ENCODE results near the gene SMKR1.

DNA sequence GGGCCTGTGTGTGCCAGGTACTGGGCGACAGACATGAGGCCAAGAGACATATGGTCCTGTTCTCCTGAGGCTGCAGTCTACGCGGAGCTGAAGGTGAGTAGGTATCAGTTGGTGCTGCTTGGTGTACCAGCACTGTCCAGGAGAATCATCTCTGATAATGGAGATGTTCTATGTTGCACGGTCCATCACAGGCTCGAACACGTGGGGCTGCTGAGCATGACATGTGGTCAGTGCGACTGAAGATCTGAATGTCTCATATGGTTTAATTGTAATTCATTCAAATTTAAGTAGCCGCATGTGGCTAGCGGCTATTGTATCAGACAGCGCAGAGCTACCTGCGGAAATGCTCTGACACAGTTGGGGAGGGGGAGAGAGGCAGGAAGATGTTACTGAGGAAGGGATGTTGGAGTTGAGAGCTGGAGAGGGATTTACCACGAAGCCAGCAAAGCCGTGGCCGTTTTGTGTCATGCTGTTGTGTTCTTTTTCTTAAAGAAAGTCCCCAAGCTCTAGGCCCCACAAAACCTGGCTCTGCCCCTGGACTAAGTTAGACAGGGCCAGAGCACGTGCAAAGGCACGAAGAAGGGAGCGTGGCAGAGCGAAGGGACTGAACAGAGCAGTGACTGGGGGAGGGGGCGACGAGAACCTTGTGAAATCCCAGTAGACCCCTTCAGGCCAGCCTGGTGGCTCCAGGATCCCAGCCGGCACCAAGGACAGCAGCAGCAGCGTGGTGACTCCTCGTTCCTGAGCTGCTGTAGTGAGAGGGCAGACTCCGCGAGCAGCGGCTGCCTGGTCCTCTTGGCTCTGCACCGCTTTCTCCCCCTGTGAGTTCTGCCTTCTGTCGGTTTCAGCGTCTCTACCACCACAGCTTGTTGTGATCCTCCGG lies 20.0 kb downstream of the SMKR1 start:
- TF ChIP-seq GATA3 (IDR thresholded peaks at IDR 0.05; ENCODE audit: low read depth, low read length) (no peak), GATA2 (IDR thresholded peaks at IDR 0.05; ENCODE audit: low read depth, low read length) (no peak)
